Embryonic facial prominence (tissue), 1 donor: ENCODE data around the gene TAAR6.
"Not testable (repeated sequence)": the region's sequence is repeated elsewhere in the genome, so short reads cannot be mapped to it uniquely, and the experiment has no call there.

ENCODE experiments used
- DNase-seq: peaks from one replicate; pipeline ENCODE4 v3.0.0-alpha.2; 2016; ENCODE audit errors: extremely low spot score

Gene TAAR6

GRCh38 chr6:132570221-132570777 is at the start of gene TAAR6:
Gene TAAR6 (plus strand): TSS chr6:132570322. CDS start chr6:132570322, 0 bp downstream.
- no peak for DNase-seq

- no peak for DNase-seq
Observed at GRCh38 chr6:132520953-132521352, 49.2 kb upstream of the TAAR6 start.

DNA sequence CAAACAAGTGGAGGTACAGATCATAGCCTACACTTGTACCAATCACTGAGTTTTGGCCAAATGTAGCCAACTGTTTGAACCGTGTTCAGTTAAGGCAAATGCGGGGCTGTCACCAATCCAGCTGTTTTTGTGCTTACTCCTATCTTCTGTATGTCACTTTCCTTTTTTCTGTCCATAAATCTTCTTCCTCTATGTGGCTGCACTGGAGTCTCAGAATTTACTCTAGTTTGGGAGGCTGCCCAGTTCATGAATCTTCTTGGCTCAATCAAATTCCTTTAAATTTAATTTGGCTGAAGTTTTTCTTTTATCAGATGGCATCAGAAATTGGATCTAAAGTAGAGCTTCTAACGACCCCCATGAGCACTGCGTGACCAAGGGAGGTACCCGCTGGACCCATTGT is 45.5 kb upstream of the TAAR6 start:
- no peak for DNase-seq

- no peak for DNase-seq
Observed at GRCh38 chr6:132525866-132526265, 44.3 kb upstream of the TAAR6 start.

GRCh38 chr6:132526461-132526860 is 43.7 kb upstream of the TAAR6 start:
- DNase-seq, result no peak

DNA sequence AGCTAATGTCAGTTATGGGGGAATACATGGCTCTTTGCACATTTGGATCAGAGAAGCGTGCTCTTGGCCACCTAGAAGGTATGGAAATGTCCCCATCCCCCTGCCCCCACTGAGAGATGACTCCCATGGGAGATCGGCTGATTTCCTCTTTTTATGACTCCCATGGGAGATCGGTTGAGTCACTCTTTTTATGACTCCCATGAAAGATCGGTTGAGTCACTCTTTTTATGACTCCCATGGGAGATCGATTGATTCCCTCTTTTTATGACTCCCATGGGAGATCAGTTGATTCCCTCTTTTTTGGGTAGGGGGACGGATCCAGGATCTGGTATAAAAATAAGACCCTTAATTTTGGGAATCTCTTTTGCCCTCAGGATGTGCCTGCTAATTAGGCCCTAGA is 42.3 kb upstream of the TAAR6 start:
- no peak for DNase-seq

DNA sequence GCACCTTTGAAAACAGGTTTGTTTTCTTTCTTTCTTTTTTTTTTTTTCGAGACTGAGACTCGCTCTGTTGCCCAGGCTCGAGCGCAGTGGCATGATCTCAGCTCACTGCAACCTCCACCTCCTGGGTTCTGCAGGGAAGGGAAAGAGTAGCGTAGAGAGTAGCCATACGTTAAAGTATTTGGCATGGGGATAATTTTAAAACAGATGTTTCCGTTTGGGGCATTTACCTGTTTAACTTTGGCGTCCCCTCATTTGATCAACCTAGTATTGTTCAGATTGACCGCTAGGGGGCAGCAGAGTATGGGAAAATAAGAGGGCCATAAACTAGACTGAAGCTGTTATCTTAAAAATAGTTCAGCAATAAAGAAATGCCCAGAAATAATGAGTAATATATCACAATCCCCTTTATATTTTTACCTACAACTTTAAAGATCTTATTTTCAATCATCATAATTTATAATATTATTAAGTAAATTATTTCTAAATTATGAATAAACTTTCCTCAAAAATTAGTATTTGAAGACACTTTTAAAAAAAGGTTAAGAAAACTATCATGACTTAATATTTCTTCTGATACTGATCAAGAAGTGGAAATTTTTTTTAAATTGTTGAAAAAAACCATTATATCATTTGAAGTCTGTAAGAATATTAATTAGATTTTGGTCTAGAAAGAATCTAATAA is 39.7 kb upstream of the TAAR6 start:
- DNase-seq, result no peak

- DNase-seq, result not testable (repeated sequence)
Observed at GRCh38 chr6:132534546-132534945, 35.6 kb upstream of the TAAR6 start.

DNA sequence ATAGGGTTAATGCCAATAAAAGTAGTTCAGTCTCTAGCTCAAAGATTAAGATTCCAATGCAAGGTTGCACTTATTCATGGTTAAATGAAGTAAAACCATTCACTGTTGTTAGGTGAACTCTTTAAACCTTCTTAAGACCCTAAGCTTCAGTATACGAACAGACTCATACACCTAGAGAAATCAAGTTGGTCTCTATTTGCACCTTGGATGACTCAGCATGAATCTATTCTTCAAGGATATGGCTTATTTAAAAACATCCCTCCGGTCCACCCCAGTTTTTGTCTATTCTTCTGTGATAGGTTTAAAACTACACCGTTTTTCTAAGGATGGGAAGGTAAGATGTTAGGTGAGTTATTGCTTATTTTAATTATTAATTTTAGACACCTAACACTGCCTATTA is 33.0 kb upstream of the TAAR6 start:
- no peak for DNase-seq

- DNase-seq, result no peak
Observed at GRCh38 chr6:132537977-132538376, 32.1 kb upstream of the TAAR6 start, which contains the start of gene TAAR9. Gene TAAR9 (plus strand): TSS chr6:132538277. CDS start chr6:132538290, 13 bp downstream.

DNA sequence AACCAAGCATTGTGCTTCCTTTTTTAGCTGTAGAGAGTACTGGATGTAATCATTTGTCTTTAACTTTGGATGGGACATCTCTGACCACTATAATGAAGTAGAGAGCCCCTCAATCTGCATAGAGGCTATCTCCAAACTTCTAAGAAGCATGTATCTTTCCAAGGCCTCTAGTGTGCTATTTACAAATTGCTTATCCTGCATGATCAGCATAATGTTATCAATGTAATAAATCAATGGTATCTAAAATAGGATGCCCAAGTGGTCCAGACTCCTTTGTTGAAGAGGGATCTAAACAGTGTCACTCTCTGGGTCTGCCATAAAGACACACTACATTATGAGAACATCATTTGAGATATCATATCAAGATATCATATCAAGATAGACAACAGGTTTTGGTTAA is 25.3 kb upstream of the TAAR6 start:
- no peak for DNase-seq

DNA sequence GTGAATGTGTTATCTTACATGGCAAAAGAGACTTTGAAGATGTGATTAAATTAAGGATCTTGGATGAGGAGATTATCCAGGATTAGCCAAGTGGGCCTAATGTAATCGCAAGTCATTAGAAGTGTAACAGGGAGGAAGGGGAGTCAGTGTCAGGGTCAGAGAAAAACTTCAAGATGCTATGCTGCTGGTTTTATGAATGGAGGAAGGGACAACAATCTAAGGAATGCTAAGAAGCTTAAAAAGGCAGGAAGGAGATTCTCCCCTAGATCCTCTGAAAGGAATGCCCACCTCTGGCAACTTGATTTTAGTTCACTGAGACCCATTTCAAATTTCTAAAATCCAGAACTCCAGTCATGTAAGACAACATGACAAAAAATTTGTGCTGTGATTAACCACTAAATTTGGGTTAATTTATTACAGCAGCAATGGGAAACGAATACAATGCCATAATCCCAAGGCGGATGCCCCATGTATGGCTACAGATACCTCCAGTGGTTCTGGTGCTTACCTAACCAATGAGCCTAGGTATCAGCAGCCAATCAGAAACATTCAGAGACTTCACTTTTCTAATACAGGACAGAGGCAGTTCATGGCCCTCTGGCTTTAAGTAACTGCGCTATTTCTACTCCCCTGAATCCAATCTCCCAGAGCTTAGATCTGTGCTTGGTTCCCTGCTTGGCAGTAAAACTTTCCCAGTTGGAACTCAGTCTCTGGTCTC is 21.2 kb upstream of the TAAR6 start:
- DNase-seq, result no peak

DNA sequence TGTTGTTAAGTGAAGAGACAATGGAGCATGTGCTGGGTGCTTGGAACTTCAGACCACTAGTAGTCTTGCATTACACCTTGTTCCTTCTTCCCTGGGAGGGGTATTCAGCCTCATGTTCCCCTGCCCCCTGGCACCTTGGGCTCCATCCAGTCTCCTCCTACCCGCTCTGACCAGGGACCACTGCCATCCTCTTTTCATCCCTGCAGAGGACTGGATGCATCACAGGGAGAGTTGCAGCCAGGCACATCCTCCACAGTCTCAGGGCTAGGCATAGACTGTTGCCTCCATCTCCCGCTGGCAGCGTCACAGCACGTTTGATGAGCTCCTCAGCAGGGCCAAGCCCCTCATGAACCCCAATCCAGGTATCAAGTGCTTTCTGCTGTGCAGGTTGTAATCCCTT is 18.9 kb upstream of the TAAR6 start:
- DNase-seq, result no peak

- no peak for DNase-seq
Observed at GRCh38 chr6:132552372-132552771, 17.8 kb upstream of the TAAR6 start, which contains the start of gene TAAR8. Gene TAAR8 (plus strand): TSS chr6:132552672. CDS start chr6:132552693, 21 bp downstream.

DNA sequence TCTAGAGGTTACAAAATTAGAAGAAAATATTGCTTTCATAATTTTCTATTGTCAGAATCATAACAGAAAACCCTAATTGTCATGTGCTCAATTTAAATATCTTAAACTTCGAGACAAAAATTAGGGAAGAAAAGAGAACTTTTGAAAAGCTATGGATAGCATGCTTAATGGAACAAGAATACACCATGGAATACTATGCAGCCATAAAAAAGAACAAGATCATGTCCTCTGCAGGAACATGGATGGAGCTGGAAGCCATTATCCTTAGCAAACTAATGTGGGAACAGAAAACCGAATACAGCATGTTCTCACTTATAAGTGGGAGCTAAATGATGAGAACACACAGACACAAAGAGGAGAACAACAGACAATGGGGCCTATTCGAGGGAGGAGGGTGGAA is 10.0 kb upstream of the TAAR6 start:
- DNase-seq, result not testable (repeated sequence)

DNA sequence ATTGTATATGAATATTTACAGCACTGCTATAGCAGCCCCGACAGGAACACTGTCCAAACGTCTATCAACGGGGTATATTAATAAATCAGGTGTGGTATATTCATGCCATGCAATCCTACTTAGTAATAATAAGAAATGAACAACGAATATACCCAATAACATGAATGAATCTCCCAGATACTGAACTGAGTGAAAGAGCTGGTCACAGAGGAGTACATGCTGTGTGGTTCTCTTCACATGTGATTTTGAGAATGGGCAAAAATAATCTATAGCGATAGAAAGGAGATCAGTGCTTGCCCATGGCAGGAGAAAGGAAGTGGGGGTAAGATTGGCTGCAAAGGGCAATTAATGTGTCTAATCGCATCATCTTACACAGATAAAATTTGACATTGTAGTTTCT is 3.7 kb upstream of the TAAR6 start:
- DNase-seq, result no peak

- no peak for DNase-seq
Observed at GRCh38 chr6:132567566-132567965, 2.6 kb upstream of the TAAR6 start.

GRCh38 chr6:132568611-132569010 is 1.5 kb upstream of the TAAR6 start:
- DNase-seq, result no peak

- DNase-seq, result no peak
Observed at GRCh38 chr6:132569170-132569569, 952 bp upstream of the TAAR6 start.

DNA sequence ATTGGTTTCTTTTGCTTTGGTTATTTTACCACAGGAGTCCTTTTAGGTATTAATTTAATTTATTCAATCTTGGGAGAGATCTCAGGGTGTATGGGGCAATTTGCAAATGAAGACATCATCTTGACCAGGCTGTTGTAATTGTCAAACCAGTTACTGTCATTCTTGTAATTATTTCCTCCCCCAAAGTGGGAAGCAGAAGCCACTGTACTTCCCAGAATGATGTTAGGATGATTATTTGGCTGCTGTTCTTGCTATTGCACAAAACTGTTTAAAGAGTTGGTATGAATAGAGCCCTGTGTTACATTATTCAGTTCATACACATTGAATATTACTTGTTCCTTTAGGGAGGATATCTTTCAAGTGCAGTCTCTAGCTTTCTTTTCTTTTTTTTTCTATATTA is 1.7 kb downstream of the TAAR6 start:
- no peak for DNase-seq

- no peak for DNase-seq
Observed at GRCh38 chr6:132584698-132585097, 14.6 kb downstream of the TAAR6 start.

- no peak for DNase-seq
Observed at GRCh38 chr6:132587424-132587823, 17.3 kb downstream of the TAAR6 start.

DNA sequence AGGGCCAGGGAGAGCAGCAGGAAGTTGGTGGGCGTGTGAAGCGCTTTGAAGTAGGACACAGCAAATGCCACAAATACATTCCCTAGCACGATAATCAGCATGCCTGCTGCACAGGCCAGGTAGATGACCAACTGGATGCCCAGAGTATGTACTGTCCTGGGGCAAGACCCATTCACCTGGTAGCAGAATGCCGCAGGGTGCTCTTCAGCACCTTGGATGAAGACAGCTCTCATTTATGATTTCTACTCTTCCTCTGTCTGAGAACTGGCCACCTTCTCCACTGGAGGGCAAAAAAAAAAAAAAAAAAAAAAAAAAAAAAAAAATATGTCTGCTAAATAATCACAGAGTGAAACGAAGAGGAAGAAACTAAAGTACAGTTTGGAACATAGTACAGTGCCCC is 19.3 kb downstream of the TAAR6 start, which contains the start of gene TAAR5:
TSS of gene TAAR5 (minus strand) at position 288 of the 400 bp plus-strand sequence. CDS start at position 233, 55 bp downstream.
- no peak for DNase-seq
